Neural cell (in vitro differentiated cells): ENCODE data around the gene IQGAP2. TPM values are rescaled to one million over a fixed set of nuclear protein-coding genes. Genes with fewer than 3 reads are reported as not detected.
A peak's percentile ranks its signal among the peaks of the same experiment; 100 is the strongest.

Experiments used
- H2AFZ ChIP-seq: fragments of 200-600, 300-800 bp; sonication (generic), shearing (Covaris generic); 2 replicates; pipeline ENCODE4 v1.6.0; 2014; ENCODE audit warnings: low read depth, mild to moderate bottlenecking, antibody characterized with exemption, low read length, moderate library complexity
- H3F3A ChIP-seq: fragments of 200-600 bp; shearing (Covaris generic); 2 replicates; pipeline ENCODE4 v1.6.1; 2016; ENCODE audit warnings: mild to moderate bottlenecking, moderate library complexity, mixed read lengths, antibody characterized with exemption, low read length; ENCODE audit not compliant: insufficient read depth, poor library complexity, severe bottlenecking
- H3K27ac ChIP-seq: fragments of 200-600, 300-800 bp; sonication (generic), shearing (Covaris generic); 2 replicates; pipeline ENCODE4 v1.5.1; 2014; ENCODE audit warnings: mild to moderate bottlenecking, low read length, moderate library complexity
- H3K27me3 ChIP-seq: fragments of 300-800, 200-600 bp; sonication (generic), shearing (Covaris generic); 2 replicates; pipeline ENCODE4 v1.6.0; 2014; ENCODE audit warnings: mild to moderate bottlenecking, low read depth, low read length, moderate library complexity; ENCODE audit not compliant: insufficient read depth
- H3K36me3 ChIP-seq: fragments of 300-800, 200-600 bp; sonication (generic), shearing (Covaris generic); 2 replicates; pipeline ENCODE4 v1.5.1; 2014; ENCODE audit warnings: mild to moderate bottlenecking, antibody characterized with exemption, low read length, moderate library complexity; ENCODE audit not compliant: insufficient read depth
- H3K4me2 ChIP-seq: fragments of 300-800, 200-600 bp; sonication (generic), shearing (Covaris generic); 2 replicates; pipeline ENCODE4 v1.6.0; 2014; ENCODE audit warnings: mild to moderate bottlenecking, low read length
- H3K4me3 ChIP-seq: fragments of 300-800, 200-600 bp; sonication (generic), shearing (Covaris generic); 2 replicates; pipeline ENCODE4 v1.5.1; 2014; ENCODE audit warnings: mild to moderate bottlenecking, low read length, moderate library complexity
- H3K79me2 ChIP-seq: fragments of 200-600 bp; shearing (Covaris generic); replicated peaks from 2 replicates; pipeline ENCODE4 v1.6.0; 2014; ENCODE audit warnings: mild to moderate bottlenecking, low read length, moderate library complexity; ENCODE audit not compliant: insufficient read depth
- H3K9ac ChIP-seq: fragments of 300-800, 200-600 bp; sonication (generic), shearing (Covaris generic); 2 replicates; pipeline ENCODE4 v1.6.1; 2016; ENCODE audit warnings: mild to moderate bottlenecking, low read length, mixed read lengths
- H3K9me2 ChIP-seq: fragments of 200-600 bp; shearing (Covaris generic); 2 replicates; pipeline ENCODE4 v1.6.1; 2016; ENCODE audit warnings: mild to moderate bottlenecking, low read length, mixed read lengths; ENCODE audit not compliant: insufficient read depth
- H3K9me3 ChIP-seq: fragments of 200-600, 300-800 bp; sonication (generic), shearing (Covaris generic); 2 replicates; pipeline ENCODE4 v1.6.1; 2016; ENCODE audit warnings: mild to moderate bottlenecking, mixed run types, low read length, moderate library complexity, mixed read lengths
- H4K20me1 ChIP-seq: fragments of 200-600 bp; shearing (Covaris generic); 2 replicates; pipeline ENCODE4 v1.6.1; 2016; ENCODE audit warnings: mild to moderate bottlenecking, mixed run types; ENCODE audit not compliant: insufficient read depth
- CTCF ChIP-seq: fragments of 450-650 bp; IDR thresholded peaks from 2 replicates; pipeline ENCODE4 v1.5.1; 2014; ENCODE audit warnings: antibody characterized with exemption, mild to moderate bottlenecking, moderate library complexity; ENCODE audit not compliant: poor library complexity, severe bottlenecking
- EP300 ChIP-seq: fragments of 450-650 bp; conservative IDR thresholded peaks from 2 replicates; pipeline ENCODE4 v1.6.1; 2014; ENCODE audit warnings: antibody characterized with exemption, mild to moderate bottlenecking, moderate library complexity; ENCODE audit not compliant: poor library complexity, severe bottlenecking
- EZH2 ChIP-seq: fragments of 200-600, 300-800 bp; shearing (Covaris generic), sonication (generic); IDR thresholded peaks from 2 replicates; pipeline ENCODE4 v1.6.1; 2014; ENCODE audit warnings: antibody characterized with exemption, low read length, borderline replicate concordance, mild to moderate bottlenecking; ENCODE audit not compliant: insufficient read depth, poor library complexity, severe bottlenecking
- MXI1 ChIP-seq: fragments of 450-650 bp; conservative IDR thresholded peaks from 2 replicates; pipeline ENCODE4 v1.6.1; 2014; ENCODE audit warnings: antibody characterized with exemption, mild to moderate bottlenecking; ENCODE audit not compliant: poor library complexity, severe bottlenecking
- POLR2AphosphoS5 ChIP-seq: IDR thresholded peaks from 2 replicates; pipeline ENCODE4 v1.6.1; 2012
- RAD21 ChIP-seq: fragments of 450-650 bp; conservative IDR thresholded peaks from 2 replicates; pipeline ENCODE4 v1.6.1; 2014; ENCODE audit warnings: antibody characterized with exemption, mild to moderate bottlenecking, moderate library complexity
- REST ChIP-seq: IDR thresholded peaks from 2 replicates; pipeline ENCODE4 v1.6.1; 2012; ENCODE audit warnings: borderline replicate concordance
- SMC3 ChIP-seq: fragments of 450-650 bp; conservative IDR thresholded peaks from 2 replicates; pipeline ENCODE4 v1.6.1; 2014; ENCODE audit warnings: antibody characterized with exemption, mild to moderate bottlenecking, moderate library complexity; ENCODE audit not compliant: poor library complexity
- TAF1 ChIP-seq: IDR thresholded peaks from 2 replicates; pipeline ENCODE4 v1.6.1; 2012; ENCODE audit warnings: low read depth
- polyA plus RNA-seq: library from polyadenylated mRNA; depleted of rRNA; stranded (reverse); fragments of >200 nt; gene quantifications from 2 replicates; pipeline ENCODE4 v1.2.3, GENCODE V29; 2014

IQGAP2 gene
- polyA plus RNA-seq, 1 donor from 2014 or later = 5.2 TPM

DNA sequence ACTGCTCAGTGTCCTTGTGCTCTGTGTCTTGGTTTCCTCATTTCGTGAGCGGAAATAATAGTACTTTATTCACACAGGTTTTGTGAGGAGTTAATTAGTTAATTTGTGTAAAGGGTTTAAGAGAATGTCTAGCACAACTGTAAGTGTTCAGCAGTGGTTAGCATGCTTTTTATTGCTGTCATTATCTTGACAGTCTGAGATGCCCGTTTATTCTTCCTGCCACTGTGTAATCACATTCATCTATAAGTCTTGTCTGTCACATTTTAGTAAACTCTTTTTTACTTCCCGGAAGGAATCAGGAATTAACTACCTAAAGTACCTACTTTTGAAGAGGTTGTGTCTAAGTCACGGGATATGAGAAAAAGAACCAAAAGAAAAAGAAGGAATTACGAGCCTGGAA lies 38.0 kb downstream of the IQGAP2 start:
- Histone ChIP-seq H3K4me3 (no peak overlapping the region), H3K9me3 (no peaks in the 10 kb centered on the region), H3K27ac (no peak overlapping the region), H3K9ac (no peak overlapping the region), H3K4me2 (no peak overlapping the region), H2AFZ (no peak overlapping the region), H3K9me2 (no peaks in the 10 kb centered on the region), H3K27me3 (no peaks in the 10 kb centered on the region), H3K36me3 (no peaks in the 10 kb centered on the region), H3K79me2 (no peaks in the 10 kb centered on the region), H3F3A (no peaks in the 10 kb centered on the region), H4K20me1 (no peaks in the 10 kb centered on the region)
- peak; percentile 70 for TF ChIP-seq EP300
- TF ChIP-seq CTCF = no peak
- TF ChIP-seq EZH2 = no peak
- TF ChIP-seq REST = no peak
- peak; percentile 13 for TF ChIP-seq POLR2AphosphoS5

DNA sequence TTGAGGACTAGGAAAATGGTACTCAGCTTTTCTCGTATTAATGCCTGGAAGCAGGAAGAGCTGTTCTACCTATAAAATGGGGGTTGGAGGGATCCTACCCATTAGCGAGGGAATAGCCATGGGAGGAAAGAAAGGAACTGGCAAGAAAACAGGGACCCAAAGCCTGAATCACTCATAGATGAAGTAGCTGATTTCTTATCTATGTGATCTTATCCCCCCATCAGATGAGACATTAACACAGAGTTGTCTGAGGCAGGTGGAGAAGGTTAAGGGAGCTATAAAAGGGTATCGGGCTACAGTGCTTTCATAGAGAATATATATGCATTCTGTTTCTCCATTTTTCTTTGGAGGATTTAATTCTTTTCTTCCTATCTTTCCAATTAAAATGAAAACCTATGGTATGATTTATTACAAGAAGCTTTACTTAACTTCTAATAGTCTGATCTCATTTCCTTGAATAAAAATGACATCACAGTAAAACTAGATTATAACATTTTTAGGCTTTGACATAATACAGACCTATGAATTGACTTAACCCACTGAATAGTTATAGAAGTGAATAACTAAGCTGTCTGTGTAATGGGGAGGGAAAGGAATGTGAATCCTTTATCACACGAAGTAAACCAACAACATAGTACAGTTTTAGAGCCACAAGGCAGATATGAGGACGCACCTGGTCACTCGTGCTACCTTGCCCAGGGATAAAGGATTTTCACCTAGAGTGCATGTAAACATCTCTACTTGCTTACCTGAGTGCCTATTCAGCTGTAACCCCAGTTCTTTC lies 39.0 kb downstream of the IQGAP2 start:
- H4K20me1 ChIP-seq = no peaks in the 10 kb centered on the region
- H3K9me3 ChIP-seq = no peaks in the 10 kb centered on the region
- no peaks in the 10 kb centered on the region for H3K9me2 ChIP-seq
- H3K27me3 ChIP-seq = no peaks in the 10 kb centered on the region
- H3K27ac ChIP-seq = no peak overlapping the region
- TF ChIP-seq EP300 (no peak), SMC3 (no peak), POLR2AphosphoS5 (no peak), CTCF (no peak), REST (no peak), MXI1 (no peak), EZH2 (no peak), RAD21 (no peak), TAF1 (no peak)
- no peaks in the 10 kb centered on the region for H3K36me3 ChIP-seq
- H3K79me2 ChIP-seq = no peaks in the 10 kb centered on the region
- H3K9ac ChIP-seq = no peak overlapping the region
- H2AFZ ChIP-seq = no peak overlapping the region
- no peak overlapping the region for H3K4me2 ChIP-seq
- H3F3A ChIP-seq = no peaks in the 10 kb centered on the region
- no peak overlapping the region for H3K4me3 ChIP-seq
